ENCODE data around the gene KCTD10.

- TF ChIP-seq THAP7 (CRISPR knock-in tag; IDR thresholded peaks at IDR 0.05) (no peak), TCF7L2 (IDR thresholded peaks at IDR 0.05; ENCODE audit: low read depth, low read length) (no peak), CSRNP2 (CRISPR knock-in tag; conservative IDR thresholded peaks at IDR 0.05; ENCODE audit: low read depth) (no peak), CBX5 (CRISPR knock-in tag; IDR thresholded peaks at IDR 0.05; ENCODE audit: borderline replicate concordance) (no peak), ETV5 (CRISPR knock-in tag; IDR thresholded peaks at IDR 0.05; ENCODE audit: borderline replicate concordance) (no peak), CTCF (CRISPR knock-in tag; IDR thresholded peaks at IDR 0.05) (no peak), CEBPB (IDR thresholded peaks at IDR 0.05; ENCODE audit: borderline replicate concordance, low read depth, low read length) (no peak), CREBL2 (CRISPR knock-in tag; IDR thresholded peaks at IDR 0.05; ENCODE audit: borderline replicate concordance) (no peak)
- TF ChIP-seq, protein P1, sequence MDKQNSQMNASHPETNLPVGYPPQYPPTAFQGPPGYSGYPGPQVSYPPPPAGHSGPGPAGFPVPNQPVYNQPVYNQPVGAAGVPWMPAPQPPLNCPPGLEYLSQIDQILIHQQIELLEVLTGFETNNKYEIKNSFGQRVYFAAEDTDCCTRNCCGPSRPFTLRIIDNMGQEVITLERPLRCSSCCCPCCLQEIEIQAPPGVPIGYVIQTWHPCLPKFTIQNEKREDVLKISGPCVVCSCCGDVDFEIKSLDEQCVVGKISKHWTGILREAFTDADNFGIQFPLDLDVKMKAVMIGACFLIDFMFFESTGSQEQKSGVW (CRISPR knock-in tag; IDR thresholded peaks at IDR 0.05; ENCODE audit: borderline replicate concordance) = no peak
- TF ChIP-seq, protein P2, sequence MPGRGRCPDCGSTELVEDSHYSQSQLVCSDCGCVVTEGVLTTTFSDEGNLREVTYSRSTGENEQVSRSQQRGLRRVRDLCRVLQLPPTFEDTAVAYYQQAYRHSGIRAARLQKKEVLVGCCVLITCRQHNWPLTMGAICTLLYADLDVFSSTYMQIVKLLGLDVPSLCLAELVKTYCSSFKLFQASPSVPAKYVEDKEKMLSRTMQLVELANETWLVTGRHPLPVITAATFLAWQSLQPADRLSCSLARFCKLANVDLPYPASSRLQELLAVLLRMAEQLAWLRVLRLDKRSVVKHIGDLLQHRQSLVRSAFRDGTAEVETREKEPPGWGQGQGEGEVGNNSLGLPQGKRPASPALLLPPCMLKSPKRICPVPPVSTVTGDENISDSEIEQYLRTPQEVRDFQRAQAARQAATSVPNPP (CRISPR knock-in tag; IDR thresholded peaks at IDR 0.05) = no peak
Measured at GRCh38 chr12:109523504-109523903, 46.4 kb upstream of the KCTD10 start.

Measured in HepG2 (cell line).